Fibroblast of lung (primary cell): ENCODE results near the gene RTKN2. TPM values are rescaled to one million over a fixed set of nuclear protein-coding genes. Genes with fewer than 3 reads are reported as not detected.

Experiments
- DNase-seq, 2 donors: peaks; one replicate each; pipeline versions ENCODE4 v3.0.0 to v3.0.0-alpha.2; 2010; ENCODE audit warnings: low read depth in 2 of 2
- H2AFZ ChIP-seq: 2 replicates; pipeline ENCODE4 v1.5.1; 2012; ENCODE audit warnings: low read length, control low read depth, inconsistent platforms
- H3K27ac ChIP-seq: 2 replicates; pipeline ENCODE4 v1.5.1; 2011; ENCODE audit warnings: low read length, control low read depth; ENCODE audit not compliant: insufficient read depth
- H3K27me3 ChIP-seq: 2 replicates; pipeline ENCODE4 v1.5.1; 2011; ENCODE audit warnings: mild to moderate bottlenecking, low read length; ENCODE audit not compliant: control insufficient read depth, insufficient read depth
- H3K36me3 ChIP-seq: 2 replicates; pipeline ENCODE4 v1.5.1; 2011; ENCODE audit warnings: low read length; ENCODE audit not compliant: control insufficient read depth, insufficient read depth
- H3K4me1 ChIP-seq: 2 replicates; pipeline ENCODE4 v1.5.1; 2011; ENCODE audit warnings: low read length; ENCODE audit not compliant: control insufficient read depth, insufficient read depth; ENCODE audit errors: extremely low read depth
- H3K4me2 ChIP-seq: 2 replicates; pipeline ENCODE4 v1.5.1; 2011; ENCODE audit warnings: low read length, control low read depth; ENCODE audit not compliant: insufficient read depth; ENCODE audit errors: extremely low read depth
- H3K4me3 ChIP-seq, 4 experiments: fragments of 200-600 bp in 1 of 4; sonication (generic) in 1 of 4; replicated peaks in 1 of 4; 2 replicates each; pipeline ENCODE4 v1.5.1; 2011 to 2016; ENCODE audit warnings: low read length in 4 of 4, low read depth in 3 of 4, mild to moderate bottlenecking in 3 of 4, control low read depth in 2 of 4, inconsistent platforms in 1 of 4, mixed read lengths in 1 of 4; ENCODE audit not compliant: insufficient read depth in 1 of 4; ENCODE audit errors: control extremely low read depth in 1 of 4
- H3K79me2 ChIP-seq: 2 replicates; pipeline ENCODE4 v1.5.1; 2012; ENCODE audit warnings: mild to moderate bottlenecking, low read length, inconsistent platforms; ENCODE audit not compliant: control insufficient read depth, insufficient read depth
- H3K9ac ChIP-seq: 2 replicates; pipeline ENCODE4 v1.5.1; 2011; ENCODE audit warnings: mild to moderate bottlenecking, low read length, control low read depth; ENCODE audit not compliant: insufficient read depth
- H3K9me3 ChIP-seq: 2 replicates; pipeline ENCODE4 v1.5.1; 2012; ENCODE audit warnings: low read depth, low read length; ENCODE audit not compliant: control insufficient read depth, insufficient read depth
- H4K20me1 ChIP-seq: 2 replicates; pipeline ENCODE4 v1.5.1; 2011; ENCODE audit warnings: low read length; ENCODE audit not compliant: control insufficient read depth, insufficient read depth; ENCODE audit errors: extremely low read depth
- EZH2 ChIP-seq: IDR thresholded peaks from 2 replicates; pipeline ENCODE4 v1.5.1; 2012; ENCODE audit warnings: low read length, control low read depth, mild to moderate bottlenecking; ENCODE audit errors: missing control alignments
- polyA plus RNA-seq, 2 donors: library from polyadenylated mRNA; depleted of rRNA in 1 of 2; stranded (reverse) in 1 of 2; unstranded in 1 of 2; fragments of >200 nt; gene quantifications; 2 replicates each; pipeline ENCODE4 v1.2.1, GENCODE V29; 2011 to 2012; ENCODE audit warnings: missing spikeins in 1 of 2
- total RNA-seq: library from RNA; depleted of rRNA; stranded (reverse); fragments of >200 nt; gene quantifications from 2 replicates; pipeline ENCODE4 v1.2.1, GENCODE V29; 2014
- TF ChIP-seq, protein P1 (sequence below), 2 donors: IDR thresholded peaks in 1 of 2; conservative IDR thresholded peaks in 1 of 2; 1 replicate in 1 of 2; 2 replicates in 1 of 2; pipeline ENCODE4 v1.5.1; 2011 to 2012; ENCODE audit warnings: low read length in 2 of 2, control low read depth in 1 of 2, inconsistent platforms in 1 of 2, low read depth in 1 of 2, mild to moderate bottlenecking in 1 of 2

The RTKN2 gene
- total and polyA plus RNA-seq, 2 donors (not counting 1 experiment from before 2014, with no cell fraction given): 1.1 to 1.2 TPM

DNA sequence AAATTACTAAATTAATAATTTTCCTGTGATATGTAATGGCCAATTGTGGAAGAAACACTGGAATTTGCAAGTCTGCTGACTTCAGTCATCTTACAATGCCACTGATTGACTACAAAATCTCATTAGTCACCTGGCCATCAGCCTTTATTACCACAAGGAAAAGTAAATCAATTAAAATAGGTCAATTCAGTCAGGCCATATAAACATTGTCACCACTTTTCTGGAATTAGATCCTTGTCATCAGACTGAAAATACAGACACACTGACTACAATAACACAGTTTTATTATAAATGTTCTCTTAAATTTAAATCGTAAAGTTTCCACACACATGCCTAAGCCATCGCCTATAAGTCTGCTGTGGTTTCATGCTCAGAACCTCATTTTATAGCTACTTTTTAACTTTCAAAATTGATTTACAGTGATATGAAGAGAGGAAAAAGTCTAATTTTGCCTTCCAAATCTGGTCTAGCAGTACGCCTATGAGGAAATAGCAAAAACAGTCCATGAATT is 54.2 kb downstream of the RTKN2 start:
- H3K4me1 ChIP-seq: no peaks in the 10 kb centered on the region

DNA sequence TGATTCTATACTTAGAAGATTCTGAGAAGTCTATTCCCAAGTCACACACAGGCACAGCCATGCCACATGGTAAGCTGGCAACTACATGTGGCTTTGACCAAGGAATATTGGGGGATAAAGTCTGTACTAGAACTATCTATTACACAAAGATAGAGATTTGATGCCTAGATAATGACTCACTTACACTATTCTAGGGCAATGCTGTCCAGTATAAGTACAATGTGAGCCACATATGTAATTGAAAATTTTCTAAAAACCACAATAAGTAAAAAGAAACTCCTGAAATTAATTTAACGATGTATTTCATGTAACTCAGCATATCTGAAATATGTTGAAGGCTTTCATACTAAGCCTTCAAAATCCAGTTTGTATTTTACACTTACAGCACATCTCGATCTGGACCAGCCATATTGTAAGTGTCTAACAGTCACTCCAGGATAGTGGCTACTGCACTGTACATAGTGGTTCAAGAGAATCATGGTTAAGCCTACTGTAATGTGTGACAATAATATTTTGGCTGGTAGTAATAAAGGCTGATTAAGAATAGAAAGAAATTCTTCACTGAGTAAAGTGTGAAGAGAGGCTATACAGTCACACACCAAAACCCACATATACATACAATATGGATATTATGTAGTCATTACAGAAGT is 62.8 kb downstream of the RTKN2 start:
- Histone ChIP-seq H3K9ac (no peak overlapping the region), H3K4me3 (no peak overlapping the region), H2AFZ (no peak overlapping the region), H3K79me2 (no peaks in the 10 kb centered on the region), H3K27me3 (no peaks in the 10 kb centered on the region), H3K9me3 (no peaks in the 10 kb centered on the region), H4K20me1 (no peaks in the 10 kb centered on the region), H3K4me1 (no peaks in the 10 kb centered on the region), H3K27ac (no peak overlapping the region), H3K4me2 (no peak overlapping the region), H3K36me3 (no peaks in the 10 kb centered on the region)
- no peak for DNase-seq
- TF ChIP-seq, protein P1, sequence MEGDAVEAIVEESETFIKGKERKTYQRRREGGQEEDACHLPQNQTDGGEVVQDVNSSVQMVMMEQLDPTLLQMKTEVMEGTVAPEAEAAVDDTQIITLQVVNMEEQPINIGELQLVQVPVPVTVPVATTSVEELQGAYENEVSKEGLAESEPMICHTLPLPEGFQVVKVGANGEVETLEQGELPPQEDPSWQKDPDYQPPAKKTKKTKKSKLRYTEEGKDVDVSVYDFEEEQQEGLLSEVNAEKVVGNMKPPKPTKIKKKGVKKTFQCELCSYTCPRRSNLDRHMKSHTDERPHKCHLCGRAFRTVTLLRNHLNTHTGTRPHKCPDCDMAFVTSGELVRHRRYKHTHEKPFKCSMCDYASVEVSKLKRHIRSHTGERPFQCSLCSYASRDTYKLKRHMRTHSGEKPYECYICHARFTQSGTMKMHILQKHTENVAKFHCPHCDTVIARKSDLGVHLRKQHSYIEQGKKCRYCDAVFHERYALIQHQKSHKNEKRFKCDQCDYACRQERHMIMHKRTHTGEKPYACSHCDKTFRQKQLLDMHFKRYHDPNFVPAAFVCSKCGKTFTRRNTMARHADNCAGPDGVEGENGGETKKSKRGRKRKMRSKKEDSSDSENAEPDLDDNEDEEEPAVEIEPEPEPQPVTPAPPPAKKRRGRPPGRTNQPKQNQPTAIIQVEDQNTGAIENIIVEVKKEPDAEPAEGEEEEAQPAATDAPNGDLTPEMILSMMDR (conservative IDR thresholded peaks at IDR 0.05 in 1 of 2, IDR thresholded peaks at IDR 0.05 in 1 of 2; ENCODE audit: low read depth in 1 of 2, low read length in 2 of 2): no peak
- no peak for TF ChIP-seq EZH2

More for the DNA sequence above, 54.2 kb downstream of the RTKN2 start:
- no peak for DNase-seq
- no peak overlapping the region for H3K9ac ChIP-seq
- no peaks in the 10 kb centered on the region for H3K36me3 ChIP-seq
- H3K4me2 ChIP-seq: no peak overlapping the region
- no peak overlapping the region for H2AFZ ChIP-seq
- TF ChIP-seq EZH2: no peak
- TF ChIP-seq, protein P1 (conservative IDR thresholded peaks at IDR 0.05 in 1 of 2, IDR thresholded peaks at IDR 0.05 in 1 of 2; ENCODE audit: low read depth in 1 of 2, low read length in 2 of 2): no peak
- H3K27me3 ChIP-seq: no peaks in the 10 kb centered on the region
- H3K79me2 ChIP-seq: no peaks in the 10 kb centered on the region
- H4K20me1 ChIP-seq: no peaks in the 10 kb centered on the region
- no peaks in the 10 kb centered on the region for H3K9me3 ChIP-seq
- H3K4me3 ChIP-seq: no peak overlapping the region
- no peak overlapping the region for H3K27ac ChIP-seq

DNA sequence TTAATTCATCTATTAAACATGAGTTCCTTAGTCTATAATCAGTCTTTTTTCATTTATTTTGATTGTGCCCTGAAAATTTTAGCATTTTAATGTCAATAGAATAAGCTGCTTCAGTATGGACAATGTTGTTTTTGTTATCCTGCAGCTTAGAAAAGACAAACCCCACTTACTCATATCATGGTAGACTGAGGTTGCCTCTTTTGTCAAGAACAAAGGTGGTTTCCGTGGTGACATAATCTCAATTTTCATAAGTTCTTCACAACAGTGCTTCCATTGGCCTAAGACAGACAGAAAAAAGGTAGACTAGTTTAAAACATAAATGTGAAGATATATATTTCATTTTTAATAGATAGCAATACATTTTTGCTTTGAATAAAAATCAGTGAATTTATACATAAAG is 69.1 kb downstream of the RTKN2 start:
- DNase-seq: no peak
- H3K4me2 ChIP-seq: no peak overlapping the region
- no peaks in the 10 kb centered on the region for H4K20me1 ChIP-seq
- TF ChIP-seq, protein P1 (conservative IDR thresholded peaks at IDR 0.05 in 1 of 2, IDR thresholded peaks at IDR 0.05 in 1 of 2; ENCODE audit: low read depth in 1 of 2, low read length in 2 of 2): no peak
- TF ChIP-seq EZH2: no peak
- H3K36me3 ChIP-seq: no peaks in the 10 kb centered on the region
- no peak overlapping the region for H3K9ac ChIP-seq
- no peaks in the 10 kb centered on the region for H3K9me3 ChIP-seq
- no peaks in the 10 kb centered on the region for H3K4me1 ChIP-seq
- no peak overlapping the region for H3K27ac ChIP-seq
- no peaks in the 10 kb centered on the region for H3K27me3 ChIP-seq
- no peaks in the 10 kb centered on the region for H3K79me2 ChIP-seq
- H3K4me3 ChIP-seq: no peak overlapping the region
- no peak overlapping the region for H2AFZ ChIP-seq
